Thyroid gland (tissue), 4 donors: ENCODE measurements around the gene ZNF775. TPM values are rescaled to one million over a fixed set of nuclear protein-coding genes. Genes with fewer than 3 reads are reported as not detected.

Source experiments
- DNase-seq, 2 donors: peaks; one replicate each; pipeline ENCODE4 v3.0.0-alpha.2; 2019
- H3K27ac ChIP-seq, 3 donors: fragments of 200-600 bp; sonication (generic); 1 replicate in 2 of 3; 2 replicates in 1 of 3; pipeline ENCODE4 v1.5.1; 2016 to 2019; ENCODE audit warnings: mild to moderate bottlenecking in 1 of 3, moderate library complexity in 1 of 3
- H3K27me3 ChIP-seq: fragments of 200-600 bp; sonication (generic); one replicate; pipeline ENCODE4 v1.5.1; 2019
- H3K36me3 ChIP-seq, 2 donors: fragments of 200-600 bp; sonication (generic); one replicate each; pipeline ENCODE4 v1.5.1; 2016 to 2019
- H3K4me1 ChIP-seq, 2 donors: fragments of 200-600 bp; sonication (generic); one replicate each; pipeline ENCODE4 v1.5.1; 2017 to 2019
- H3K4me3 ChIP-seq, 3 donors: fragments of 200-600 bp; sonication (generic); replicated peaks in 1 of 3; 1 replicate in 2 of 3; 2 replicates in 1 of 3; pipeline ENCODE4 v1.5.1; 2016; ENCODE audit warnings: mild to moderate bottlenecking in 1 of 3
- H3K9me3 ChIP-seq: fragments of 200-600 bp; sonication (generic); one replicate; pipeline ENCODE4 v1.5.1; 2017
- POLR2A ChIP-seq, 2 donors: fragments of 450-650 bp; IDR thresholded peaks; one replicate each; pipeline ENCODE4 v1.6.1; 2017; ENCODE audit warnings: antibody characterized with exemption in 2 of 2, mild to moderate bottlenecking in 2 of 2, moderate library complexity in 1 of 2
- WGBS, 2 donors: methylation state at CpG; one replicate each; pipeline ENCODE4 v1.1.5; 2017; 5-methylcytosine and 5-hydroxymethylcytosine counted together
- intact Hi-C: fragments of 100-400 bp; cut with DNase I; formaldehyde crosslinking; loops from one replicate; pipeline ENCODE4 v1.15.1; 2023
- total RNA-seq, 4 donors: library from RNA; depleted of rRNA; stranded (reverse); fragments of >200 nt; gene quantifications; one replicate each; pipeline ENCODE4 v1.2.3, GENCODE V29; 2016
- TF ChIP-seq, protein P1 (sequence below), 6 experiments: fragments of 200-600 bp in 3 of 6; fragments of 450-650 bp in 3 of 6; sonication (generic) in 3 of 6; IDR thresholded peaks; one replicate each; pipeline ENCODE4 v1.5.1; 2016 to 2019; ENCODE audit warnings: antibody characterized with exemption in 6 of 6, mild to moderate bottlenecking in 2 of 6, inconsistent platforms in 1 of 6, moderate library complexity in 1 of 6

ZNF775 gene
- total RNA-seq, 4 donors from 2014 or later: 4.3 to 7.5 (median 6.3) TPM

DNA sequence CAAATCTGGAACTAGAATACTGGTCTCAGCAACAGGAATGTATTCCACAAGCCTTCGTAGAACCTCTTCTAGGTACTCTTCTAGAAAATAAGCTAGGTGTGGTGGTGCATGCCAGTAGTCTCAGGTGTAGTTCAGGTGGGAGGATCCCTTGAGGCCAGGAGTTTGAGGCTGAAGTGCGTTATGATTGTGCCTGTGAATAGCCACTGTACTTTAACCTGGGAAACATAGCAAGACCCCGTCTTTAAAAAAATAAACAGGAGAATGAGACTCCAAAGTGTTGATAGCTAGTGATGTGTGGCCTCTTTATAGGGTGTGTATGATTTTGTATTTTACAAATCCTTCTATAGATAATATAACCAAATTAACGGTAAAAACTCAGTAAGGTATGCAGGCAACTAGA lies 1.5 kb upstream of the ZNF775 start:
- Histone ChIP-seq H3K27ac (peak overlapping the region; percentile 76 to 78 (median 77)), H3K4me3 (no peak overlapping the region), H3K36me3 (peaks cover 3 to 7% of the 10 kb centered on the region in 2 donors), H3K27me3 (no peaks in the 10 kb centered on the region), H3K4me1 (peaks cover 10 to 28% of the 10 kb centered on the region in 2 donors), H3K9me3 (no peaks in the 10 kb centered on the region)
- intact Hi-C loops: no loop called here
- 40 to 49% methylated on average over 4 of the region's 4 CpGs for WGBS, 2 donors
- peak in 1 of 2 donors; percentile 33 for DNase-seq
- no peak for TF ChIP-seq POLR2A (IDR thresholded peaks at IDR 0.05)
- TF ChIP-seq, protein P1, sequence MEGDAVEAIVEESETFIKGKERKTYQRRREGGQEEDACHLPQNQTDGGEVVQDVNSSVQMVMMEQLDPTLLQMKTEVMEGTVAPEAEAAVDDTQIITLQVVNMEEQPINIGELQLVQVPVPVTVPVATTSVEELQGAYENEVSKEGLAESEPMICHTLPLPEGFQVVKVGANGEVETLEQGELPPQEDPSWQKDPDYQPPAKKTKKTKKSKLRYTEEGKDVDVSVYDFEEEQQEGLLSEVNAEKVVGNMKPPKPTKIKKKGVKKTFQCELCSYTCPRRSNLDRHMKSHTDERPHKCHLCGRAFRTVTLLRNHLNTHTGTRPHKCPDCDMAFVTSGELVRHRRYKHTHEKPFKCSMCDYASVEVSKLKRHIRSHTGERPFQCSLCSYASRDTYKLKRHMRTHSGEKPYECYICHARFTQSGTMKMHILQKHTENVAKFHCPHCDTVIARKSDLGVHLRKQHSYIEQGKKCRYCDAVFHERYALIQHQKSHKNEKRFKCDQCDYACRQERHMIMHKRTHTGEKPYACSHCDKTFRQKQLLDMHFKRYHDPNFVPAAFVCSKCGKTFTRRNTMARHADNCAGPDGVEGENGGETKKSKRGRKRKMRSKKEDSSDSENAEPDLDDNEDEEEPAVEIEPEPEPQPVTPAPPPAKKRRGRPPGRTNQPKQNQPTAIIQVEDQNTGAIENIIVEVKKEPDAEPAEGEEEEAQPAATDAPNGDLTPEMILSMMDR (IDR thresholded peaks at IDR 0.05): no peak

GRCh38 chr7:150378115-150378852 lies 846 bp upstream of the ZNF775 start:
- Histone ChIP-seq H3K4me1 (peaks cover 5 to 22% of the 10 kb centered on the region in 2 donors), H3K27me3 (no peaks in the 10 kb centered on the region), H3K27ac (peak overlapping the region; percentile 76 to 78 (median 77)), H3K9me3 (no peaks in the 10 kb centered on the region), H3K4me3 (peak overlapping the region; percentile 72 to 80 (median 79)), H3K36me3 (peaks cover 0 to 5% of the 10 kb centered on the region in 2 donors)
- TF ChIP-seq POLR2A (IDR thresholded peaks at IDR 0.05): no peak
- TF ChIP-seq, protein P1 (IDR thresholded peaks at IDR 0.05): no peak
- WGBS, 2 donors: 15 to 19% methylated on average over 31 to 32 of the region's 32 CpGs
- peak; percentile 28 to 37 for DNase-seq
- intact Hi-C loops: no loop called here

DNA sequence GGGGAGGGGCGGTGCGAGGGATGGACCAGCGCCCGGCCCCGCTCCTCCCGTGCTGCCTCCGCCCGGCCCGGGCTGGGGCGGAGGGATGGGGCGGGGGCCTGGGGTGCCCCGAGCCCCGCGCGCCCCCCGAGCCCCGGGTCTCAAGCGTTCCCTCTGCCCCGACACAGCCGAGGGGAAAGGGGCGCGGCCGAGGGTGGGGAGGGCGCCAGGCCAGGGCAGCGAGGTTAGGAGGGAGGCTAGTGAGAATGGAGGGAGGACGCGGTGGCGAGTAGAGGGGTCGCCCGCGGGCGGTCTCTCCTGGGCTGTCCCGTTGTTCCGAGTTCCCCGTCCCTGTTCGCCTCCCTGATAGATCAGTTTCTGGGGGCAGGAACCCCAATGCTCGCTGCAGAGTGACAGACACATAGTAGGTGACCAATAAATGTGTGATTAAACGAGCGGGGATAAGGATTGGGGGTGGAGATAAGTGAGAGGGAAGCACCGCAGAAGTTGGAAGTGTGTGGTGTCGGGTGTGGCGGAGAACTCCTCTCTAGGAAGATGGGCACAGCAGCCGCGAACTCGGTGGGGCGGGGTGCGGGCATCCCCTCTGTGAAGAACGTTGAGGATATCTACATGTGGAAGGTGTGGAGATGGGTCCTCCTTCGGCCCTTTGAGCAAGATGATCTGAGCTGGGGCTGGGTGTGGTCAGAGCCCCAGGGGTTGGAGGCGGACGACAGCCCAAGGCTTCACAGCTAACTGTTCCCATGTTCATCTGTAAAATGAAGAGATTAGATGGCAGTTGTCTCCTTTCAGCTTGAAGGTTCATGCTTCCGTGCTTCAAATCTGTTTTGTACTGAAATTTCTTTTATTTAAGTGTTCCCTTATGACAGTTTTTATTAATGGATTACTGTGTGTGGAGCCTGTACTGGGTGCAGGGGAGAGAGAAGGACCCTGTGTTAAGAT lies 580 bp downstream of the ZNF775 start:
- no peaks in the 10 kb centered on the region for H3K27me3 ChIP-seq
- peak overlapping the region; percentile 53 to 85 (median 77) for H3K27ac ChIP-seq
- TF ChIP-seq, protein P1 (IDR thresholded peaks at IDR 0.05): no peak
- TF ChIP-seq POLR2A (IDR thresholded peaks at IDR 0.05): no peak
- H3K9me3 ChIP-seq: no peaks in the 10 kb centered on the region
- peaks cover 0 to 14% of the 10 kb centered on the region in 2 donors for H3K4me1 ChIP-seq
- H3K36me3 ChIP-seq: no peaks in the 10 kb centered on the region
- 3 to 5% methylated on average over 27 to 33 of the region's 52 CpGs for WGBS, 2 donors
- peak overlapping the region; percentile 75 to 97 (median 80) for H3K4me3 ChIP-seq
- peak in 1 of 2 donors; percentile 13 for DNase-seq
- intact Hi-C loops: no loop called here

- DNase-seq: no peak
- H3K9me3 ChIP-seq: no peaks in the 10 kb centered on the region
- H3K27ac ChIP-seq: no peak overlapping the region
- no peak for TF ChIP-seq POLR2A (IDR thresholded peaks at IDR 0.05)
- TF ChIP-seq, protein P1 (IDR thresholded peaks at IDR 0.05): no peak
- peaks cover 0 to 14% of the 10 kb centered on the region in 2 donors for H3K4me1 ChIP-seq
- intact Hi-C loops: no loop called here
- no peaks in the 10 kb centered on the region for H3K36me3 ChIP-seq
- WGBS, 2 donors: 81 to 86% methylated on average over 11 of the region's 11 CpGs
- H3K27me3 ChIP-seq: no peaks in the 10 kb centered on the region
- H3K4me3 ChIP-seq: no peak overlapping the region
Measured at GRCh38 chr7:150380463-150380862, 1.3 kb downstream of the ZNF775 start.
